Fibroblast of pulmonary artery (primary cell): ENCODE data around the gene RGL1.

ENCODE experiments used
- DNase-seq: peaks from one replicate; pipeline ENCODE4 v3.0.0-alpha.2; 2010; ENCODE audit warnings: low read depth
- H3K4me3 ChIP-seq: replicated peaks from 2 replicates; pipeline ENCODE4 v1.5.1; 2011; ENCODE audit warnings: low read depth, mild to moderate bottlenecking, control low read depth, low read length, moderate library complexity
- CTCF ChIP-seq: IDR thresholded peaks from 2 replicates; pipeline ENCODE4 v1.5.1; 2011; ENCODE audit warnings: mild to moderate bottlenecking, control low read depth, low read length, inconsistent platforms; ENCODE audit errors: missing control alignments

The RGL1 gene

GRCh38 chr1:183817576-183818288 lies 12.8 kb downstream of the RGL1 start:
- no peak overlapping the region for H3K4me3 ChIP-seq
- no peak for TF ChIP-seq CTCF
- DNase-seq = no peak

DNA sequence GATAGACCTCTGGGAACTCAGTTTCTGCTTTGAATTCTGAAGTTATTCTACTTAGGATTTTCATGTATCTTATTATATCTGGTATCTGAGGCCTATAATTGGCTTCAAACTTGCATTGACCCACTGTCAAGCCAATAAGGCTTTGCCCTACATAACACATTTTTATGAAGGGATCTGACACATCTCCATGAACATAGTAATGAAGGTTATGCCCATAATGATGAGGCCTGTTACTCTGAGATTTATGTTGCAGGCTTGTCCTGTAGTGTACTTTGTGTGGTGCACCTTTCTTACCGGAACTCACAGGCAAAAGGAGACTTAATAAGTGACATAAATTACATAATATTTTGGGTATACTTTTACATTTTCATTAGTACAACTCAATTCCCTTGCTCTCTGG lies 14.1 kb downstream of the RGL1 start:
- no peak overlapping the region for H3K4me3 ChIP-seq
- TF ChIP-seq CTCF = no peak
- DNase-seq = no peak

DNA sequence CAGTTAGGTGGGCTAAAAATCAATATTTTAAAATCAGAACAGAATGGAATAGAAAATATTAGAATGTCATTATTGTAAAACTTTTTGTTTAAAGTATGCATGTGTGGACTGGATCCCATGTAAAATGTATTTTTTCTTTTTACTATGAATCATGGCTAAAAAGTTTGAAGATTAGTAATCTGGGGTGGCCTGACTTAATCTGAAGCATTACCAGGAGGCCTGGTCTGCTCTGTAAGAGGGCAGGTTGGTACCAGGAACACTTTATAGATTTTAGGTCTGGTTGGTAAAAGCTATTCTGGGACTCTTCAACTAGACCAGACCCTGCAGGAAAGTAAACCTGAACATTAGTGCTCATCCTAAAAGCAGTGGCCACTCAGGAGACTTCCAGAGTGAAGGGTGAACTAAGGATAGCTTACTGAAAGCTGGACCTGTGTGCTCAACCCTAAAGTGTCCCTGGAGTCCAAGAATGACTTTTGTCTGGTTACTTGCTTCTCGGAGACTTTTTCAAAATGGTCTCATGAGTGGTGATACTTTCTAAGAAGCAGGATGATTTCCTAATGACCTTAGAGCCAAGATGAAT lies 16.5 kb downstream of the RGL1 start:
- peak; percentile 36 for DNase-seq
- H3K4me3 ChIP-seq = no peak overlapping the region
- no peak for TF ChIP-seq CTCF

- peak; percentile 55 for DNase-seq
- no peak for TF ChIP-seq CTCF
- no peak overlapping the region for H3K4me3 ChIP-seq
These were observed 17.1 kb downstream of the RGL1 start for GRCh38 chr1:183821889-183822611.

DNA sequence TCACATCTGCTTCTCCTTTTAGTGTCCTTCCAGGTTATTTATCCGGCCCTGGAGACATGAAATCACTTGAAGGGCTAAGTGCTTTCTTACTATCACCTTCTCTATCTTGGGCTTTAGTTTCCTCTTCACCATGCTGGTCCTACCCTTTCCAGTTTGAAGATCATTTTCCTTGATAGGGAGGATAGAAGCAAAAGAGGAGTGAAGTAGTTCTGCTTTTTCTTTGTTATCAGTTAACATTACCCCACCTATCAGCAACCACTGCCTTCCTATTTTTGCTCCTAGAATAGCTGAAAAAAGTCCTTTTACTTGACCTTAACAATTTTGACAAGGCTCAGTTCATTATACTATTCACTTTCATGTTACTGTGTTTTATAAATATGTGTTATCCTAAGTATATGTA lies 19.4 kb downstream of the RGL1 start:
- no peak for TF ChIP-seq CTCF
- no peak for DNase-seq
- H3K4me3 ChIP-seq = no peak overlapping the region

- no peak overlapping the region for H3K4me3 ChIP-seq
- DNase-seq = peak; percentile 45
- TF ChIP-seq CTCF = no peak
These were observed 22.9 kb downstream of the RGL1 start for GRCh38 chr1:183827801-183828200.
